OCI-LY1 (cell line): ENCODE measurements around the gene SLC22A23.

ENCODE experiments used
- CTCF ChIP-seq: fragments of 200-600 bp; sonication (generic), shearing (Covaris generic); IDR thresholded peaks from 2 replicates; pipeline ENCODE4 v1.5.1; 2017; ENCODE audit warnings: mild to moderate bottlenecking, antibody characterized with exemption, low read length, moderate library complexity, mixed read lengths
- EZH2 ChIP-seq: fragments of 200-600 bp; sonication (generic), shearing (Covaris generic); IDR thresholded peaks from 2 replicates; pipeline ENCODE4 v1.8.0; 2017; ENCODE audit warnings: borderline replicate concordance, mixed run types, mild to moderate bottlenecking, antibody characterized with exemption, low read length, moderate library complexity, mixed read lengths

- TF ChIP-seq CTCF (no peak), EZH2 (no peak)
Observed at GRCh38 chr6:3221578-3221977, 235.3 kb downstream of the SLC22A23 start.
